GM10266 (cell line): Measurements from ENCODE around the gene MARCOL.

Experiments used
- DNase-seq: peaks from one replicate; pipeline ENCODE4 v3.0.0; 2012; ENCODE audit errors: extremely low spot score
- CTCF ChIP-seq: IDR thresholded peaks from 2 replicates; pipeline ENCODE4 v1.5.1; 2012; ENCODE audit warnings: mild to moderate bottlenecking, low read depth; ENCODE audit not compliant: control insufficient read depth, insufficient read depth; ENCODE audit errors: missing control alignments

The MARCOL gene

GRCh38 chr5:148229840-148230239 is 8.5 kb upstream of the MARCOL start:
- no peak for DNase-seq
- TF ChIP-seq CTCF, result no peak

GRCh38 chr5:148230240-148230639 is 8.1 kb upstream of the MARCOL start:
- no peak for TF ChIP-seq CTCF
- no peak for DNase-seq

- no peak for TF ChIP-seq CTCF
- DNase-seq, result no peak
These were observed 424 bp upstream of the MARCOL start for GRCh38 chr5:148237785-148238417.

- DNase-seq, result no peak
These were observed 10.6 kb downstream of the MARCOL start for GRCh38 chr5:148248894-148249293.

GRCh38 chr5:148255456-148255855 is 17.1 kb downstream of the MARCOL start:
- no peak for TF ChIP-seq CTCF
- DNase-seq, result no peak

More at GRCh38 chr5:148248894-148249293, 10.6 kb downstream of the MARCOL start:
- no peak for TF ChIP-seq CTCF

- no peak for DNase-seq
These were observed 21.0 kb downstream of the MARCOL start for GRCh38 chr5:148259288-148259687.

More at GRCh38 chr5:148259288-148259687, 21.0 kb downstream of the MARCOL start:
- no peak for TF ChIP-seq CTCF
